ENCODE results near the gene ROR1.

- TF ChIP-seq POLR2A (IDR thresholded peaks at IDR 0.05) (no peak), EP300 (IDR thresholded peaks at IDR 0.05) (no peak)
- TF ChIP-seq, protein P1, sequence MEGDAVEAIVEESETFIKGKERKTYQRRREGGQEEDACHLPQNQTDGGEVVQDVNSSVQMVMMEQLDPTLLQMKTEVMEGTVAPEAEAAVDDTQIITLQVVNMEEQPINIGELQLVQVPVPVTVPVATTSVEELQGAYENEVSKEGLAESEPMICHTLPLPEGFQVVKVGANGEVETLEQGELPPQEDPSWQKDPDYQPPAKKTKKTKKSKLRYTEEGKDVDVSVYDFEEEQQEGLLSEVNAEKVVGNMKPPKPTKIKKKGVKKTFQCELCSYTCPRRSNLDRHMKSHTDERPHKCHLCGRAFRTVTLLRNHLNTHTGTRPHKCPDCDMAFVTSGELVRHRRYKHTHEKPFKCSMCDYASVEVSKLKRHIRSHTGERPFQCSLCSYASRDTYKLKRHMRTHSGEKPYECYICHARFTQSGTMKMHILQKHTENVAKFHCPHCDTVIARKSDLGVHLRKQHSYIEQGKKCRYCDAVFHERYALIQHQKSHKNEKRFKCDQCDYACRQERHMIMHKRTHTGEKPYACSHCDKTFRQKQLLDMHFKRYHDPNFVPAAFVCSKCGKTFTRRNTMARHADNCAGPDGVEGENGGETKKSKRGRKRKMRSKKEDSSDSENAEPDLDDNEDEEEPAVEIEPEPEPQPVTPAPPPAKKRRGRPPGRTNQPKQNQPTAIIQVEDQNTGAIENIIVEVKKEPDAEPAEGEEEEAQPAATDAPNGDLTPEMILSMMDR (IDR thresholded peaks at IDR 0.05), result no peak
These were observed 47.5 kb downstream of the ROR1 start for GRCh38 chr1:63821091-63822005.
